Adrenal gland (tissue), 5 donors: ENCODE measurements around the gene TNFAIP8.
"Not testable (repeated sequence)": the region's sequence is repeated elsewhere in the genome, so short reads cannot be mapped to it uniquely, and the experiment has no call there.

Experiments
- POLR2A ChIP-seq, 2 donors: fragments of 450-650 bp; IDR thresholded peaks; one replicate each; pipeline ENCODE4 v1.6.1; 2017; ENCODE audit warnings: antibody characterized with exemption in 2 of 2, mild to moderate bottlenecking in 2 of 2, moderate library complexity in 1 of 2
- TF ChIP-seq, protein P1 (sequence below), 6 experiments: fragments of 450-650 bp in 4 of 6; fragments of 200-600 bp in 2 of 6; sonication (generic) in 1 of 6; IDR thresholded peaks; 1 replicate in 5 of 6; 2 replicates in 1 of 6; pipeline versions ENCODE4 v1.5.1 to v1.8.0; 2016 to 2021; ENCODE audit warnings: antibody characterized with exemption in 6 of 6, mild to moderate bottlenecking in 2 of 6, moderate library complexity in 1 of 6
- donor health status: DM: no; HTN: no; CAD: no.

DNA sequence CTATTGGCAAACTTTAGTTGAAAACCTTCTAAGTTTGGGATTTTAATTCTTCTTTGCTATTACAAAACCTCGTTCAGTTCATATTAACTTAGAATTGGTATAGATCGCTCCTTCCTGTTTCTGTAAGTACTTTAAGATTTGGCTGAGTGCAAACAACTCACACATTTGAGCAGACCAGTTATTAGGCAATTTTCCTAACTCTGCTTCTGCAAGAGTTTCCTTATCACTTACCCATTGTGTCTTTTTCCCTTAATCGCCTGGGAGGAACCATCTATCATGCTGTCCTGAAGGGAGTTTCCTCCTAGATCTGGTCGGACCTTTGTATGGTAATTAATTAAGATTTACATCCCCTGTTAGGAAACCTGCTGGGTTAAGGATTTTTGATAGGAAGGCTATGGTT is 71.8 kb downstream of the TNFAIP8 start:
- TF ChIP-seq, protein P1, sequence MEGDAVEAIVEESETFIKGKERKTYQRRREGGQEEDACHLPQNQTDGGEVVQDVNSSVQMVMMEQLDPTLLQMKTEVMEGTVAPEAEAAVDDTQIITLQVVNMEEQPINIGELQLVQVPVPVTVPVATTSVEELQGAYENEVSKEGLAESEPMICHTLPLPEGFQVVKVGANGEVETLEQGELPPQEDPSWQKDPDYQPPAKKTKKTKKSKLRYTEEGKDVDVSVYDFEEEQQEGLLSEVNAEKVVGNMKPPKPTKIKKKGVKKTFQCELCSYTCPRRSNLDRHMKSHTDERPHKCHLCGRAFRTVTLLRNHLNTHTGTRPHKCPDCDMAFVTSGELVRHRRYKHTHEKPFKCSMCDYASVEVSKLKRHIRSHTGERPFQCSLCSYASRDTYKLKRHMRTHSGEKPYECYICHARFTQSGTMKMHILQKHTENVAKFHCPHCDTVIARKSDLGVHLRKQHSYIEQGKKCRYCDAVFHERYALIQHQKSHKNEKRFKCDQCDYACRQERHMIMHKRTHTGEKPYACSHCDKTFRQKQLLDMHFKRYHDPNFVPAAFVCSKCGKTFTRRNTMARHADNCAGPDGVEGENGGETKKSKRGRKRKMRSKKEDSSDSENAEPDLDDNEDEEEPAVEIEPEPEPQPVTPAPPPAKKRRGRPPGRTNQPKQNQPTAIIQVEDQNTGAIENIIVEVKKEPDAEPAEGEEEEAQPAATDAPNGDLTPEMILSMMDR (IDR thresholded peaks at IDR 0.05): not testable (repeated sequence)
- not testable (repeated sequence) for TF ChIP-seq POLR2A (IDR thresholded peaks at IDR 0.05)
